ENCODE data around the gene FILIP1L.

Gene FILIP1L

DNA sequence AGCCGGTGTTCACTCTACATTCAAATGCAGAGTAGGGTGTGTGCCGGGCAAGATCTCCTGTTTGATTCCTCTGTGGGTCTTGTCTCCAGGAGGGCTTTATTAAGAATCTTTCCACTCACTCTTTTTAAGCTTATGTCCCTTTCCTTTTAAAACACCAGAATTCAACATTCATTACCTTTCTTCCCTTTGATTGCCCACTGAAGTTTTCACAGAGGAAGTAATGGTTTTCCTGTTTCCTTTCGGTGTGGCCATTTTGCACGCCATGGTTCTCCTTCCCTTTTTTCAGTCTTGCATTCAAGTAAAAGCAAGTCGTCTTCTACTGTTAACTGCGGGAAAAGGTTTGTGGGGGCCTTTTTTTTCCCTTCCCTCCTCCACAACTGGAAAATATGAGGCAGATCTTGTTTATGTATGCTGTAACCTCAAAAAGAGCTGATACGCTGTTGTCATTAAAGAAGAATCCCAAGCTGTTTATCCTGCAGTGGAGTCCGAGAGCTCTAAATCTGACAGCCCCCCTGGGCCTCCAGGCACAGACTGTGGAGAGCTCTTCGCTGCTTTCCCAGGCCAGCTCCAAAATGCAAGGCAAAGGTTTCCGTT, 40.5 kb downstream of the FILIP1L start:
- no peak for TF ChIP-seq ZFP3 (CRISPR knock-in tag; IDR thresholded peaks at IDR 0.05)
- no peak for TF ChIP-seq TOX (CRISPR knock-in tag; IDR thresholded peaks at IDR 0.05; ENCODE audit: borderline replicate concordance)
- TF ChIP-seq ZNF8 (CRISPR knock-in tag; IDR thresholded peaks at IDR 0.05) = no peak
- no peak for TF ChIP-seq ZFP30 (CRISPR knock-in tag; IDR thresholded peaks at IDR 0.05)
- no peak for TF ChIP-seq SNAI2 (CRISPR knock-in tag; IDR thresholded peaks at IDR 0.05)
- no peak for TF ChIP-seq ESRRG (CRISPR knock-in tag; IDR thresholded peaks at IDR 0.05)
- TF ChIP-seq ZNF565 (CRISPR knock-in tag; conservative IDR thresholded peaks at IDR 0.05; ENCODE audit: low read depth) = no peak
- no peak for TF ChIP-seq TCF4 (CRISPR knock-in tag; IDR thresholded peaks at IDR 0.05; ENCODE audit: borderline replicate concordance)
- TF ChIP-seq OSR1 (CRISPR knock-in tag; IDR thresholded peaks at IDR 0.05) = no peak
- TF ChIP-seq PATZ1 (CRISPR knock-in tag; IDR thresholded peaks at IDR 0.05; ENCODE audit: borderline replicate concordance) = no peak
- no peak for TF ChIP-seq CSDC2 (CRISPR knock-in tag; IDR thresholded peaks at IDR 0.05)
- TF ChIP-seq, protein P1, sequence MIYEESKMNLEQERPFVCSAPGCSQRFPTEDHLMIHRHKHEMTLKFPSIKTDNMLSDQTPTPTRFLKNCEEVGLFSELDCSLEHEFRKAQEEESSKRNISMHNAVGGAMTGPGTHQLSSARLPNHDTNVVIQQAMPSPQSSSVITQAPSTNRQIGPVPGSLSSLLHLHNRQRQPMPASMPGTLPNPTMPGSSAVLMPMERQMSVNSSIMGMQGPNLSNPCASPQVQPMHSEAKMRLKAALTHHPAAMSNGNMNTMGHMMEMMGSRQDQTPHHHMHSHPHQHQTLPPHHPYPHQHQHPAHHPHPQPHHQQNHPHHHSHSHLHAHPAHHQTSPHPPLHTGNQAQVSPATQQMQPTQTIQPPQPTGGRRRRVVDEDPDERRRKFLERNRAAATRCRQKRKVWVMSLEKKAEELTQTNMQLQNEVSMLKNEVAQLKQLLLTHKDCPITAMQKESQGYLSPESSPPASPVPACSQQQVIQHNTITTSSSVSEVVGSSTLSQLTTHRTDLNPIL (CRISPR knock-in tag; IDR thresholded peaks at IDR 0.05; ENCODE audit: low read depth) = no peak
- TF ChIP-seq ZNF70 (CRISPR knock-in tag; IDR thresholded peaks at IDR 0.05) = no peak
- no peak for TF ChIP-seq BACH2 (CRISPR knock-in tag; IDR thresholded peaks at IDR 0.05; ENCODE audit: borderline replicate concordance)
- TF ChIP-seq GLIS3 (CRISPR knock-in tag; IDR thresholded peaks at IDR 0.05) = no peak
- TF ChIP-seq CSRNP3 (CRISPR knock-in tag; IDR thresholded peaks at IDR 0.05) = no peak
- no peak for TF ChIP-seq PPARA (CRISPR knock-in tag; IDR thresholded peaks at IDR 0.05; ENCODE audit: borderline replicate concordance)
- no peak for TF ChIP-seq ARNTL (CRISPR knock-in tag; IDR thresholded peaks at IDR 0.05; ENCODE audit: borderline replicate concordance, low read depth)
- TF ChIP-seq, protein P2, sequence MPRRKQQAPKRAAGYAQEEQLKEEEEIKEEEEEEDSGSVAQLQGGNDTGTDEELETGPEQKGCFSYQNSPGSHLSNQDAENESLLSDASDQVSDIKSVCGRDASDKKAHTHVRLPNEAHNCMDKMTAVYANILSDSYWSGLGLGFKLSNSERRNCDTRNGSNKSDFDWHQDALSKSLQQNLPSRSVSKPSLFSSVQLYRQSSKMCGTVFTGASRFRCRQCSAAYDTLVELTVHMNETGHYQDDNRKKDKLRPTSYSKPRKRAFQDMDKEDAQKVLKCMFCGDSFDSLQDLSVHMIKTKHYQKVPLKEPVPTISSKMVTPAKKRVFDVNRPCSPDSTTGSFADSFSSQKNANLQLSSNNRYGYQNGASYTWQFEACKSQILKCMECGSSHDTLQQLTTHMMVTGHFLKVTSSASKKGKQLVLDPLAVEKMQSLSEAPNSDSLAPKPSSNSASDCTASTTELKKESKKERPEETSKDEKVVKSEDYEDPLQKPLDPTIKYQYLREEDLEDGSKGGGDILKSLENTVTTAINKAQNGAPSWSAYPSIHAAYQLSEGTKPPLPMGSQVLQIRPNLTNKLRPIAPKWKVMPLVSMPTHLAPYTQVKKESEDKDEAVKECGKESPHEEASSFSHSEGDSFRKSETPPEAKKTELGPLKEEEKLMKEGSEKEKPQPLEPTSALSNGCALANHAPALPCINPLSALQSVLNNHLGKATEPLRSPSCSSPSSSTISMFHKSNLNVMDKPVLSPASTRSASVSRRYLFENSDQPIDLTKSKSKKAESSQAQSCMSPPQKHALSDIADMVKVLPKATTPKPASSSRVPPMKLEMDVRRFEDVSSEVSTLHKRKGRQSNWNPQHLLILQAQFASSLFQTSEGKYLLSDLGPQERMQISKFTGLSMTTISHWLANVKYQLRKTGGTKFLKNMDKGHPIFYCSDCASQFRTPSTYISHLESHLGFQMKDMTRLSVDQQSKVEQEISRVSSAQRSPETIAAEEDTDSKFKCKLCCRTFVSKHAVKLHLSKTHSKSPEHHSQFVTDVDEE (CRISPR knock-in tag; IDR thresholded peaks at IDR 0.05) = no peak

GRCh38 chr3:100073049-100073713, 41.1 kb downstream of the FILIP1L start:
- no peak for ATAC-seq
- TF ChIP-seq ZFP3 (CRISPR knock-in tag; IDR thresholded peaks at IDR 0.05) = no peak
- no peak for TF ChIP-seq ZNF8 (CRISPR knock-in tag; IDR thresholded peaks at IDR 0.05)
- no peak for TF ChIP-seq CSDC2 (CRISPR knock-in tag; IDR thresholded peaks at IDR 0.05)
- no peak for TF ChIP-seq TCF4 (CRISPR knock-in tag; IDR thresholded peaks at IDR 0.05; ENCODE audit: borderline replicate concordance)

More for the DNA sequence above, 40.5 kb downstream of the FILIP1L start:
- ATAC-seq = no peak

- TF ChIP-seq ISL1 (CRISPR knock-in tag; IDR thresholded peaks at IDR 0.05) = no peak
- TF ChIP-seq ZNF70 (CRISPR knock-in tag; IDR thresholded peaks at IDR 0.05) = no peak
- no peak for TF ChIP-seq TCF4 (CRISPR knock-in tag; IDR thresholded peaks at IDR 0.05; ENCODE audit: borderline replicate concordance)
- TF ChIP-seq, protein P2 (CRISPR knock-in tag; IDR thresholded peaks at IDR 0.05) = no peak
- TF ChIP-seq TOX (CRISPR knock-in tag; IDR thresholded peaks at IDR 0.05; ENCODE audit: borderline replicate concordance) = no peak
- no peak for TF ChIP-seq ZFP30 (CRISPR knock-in tag; IDR thresholded peaks at IDR 0.05)
- no peak for TF ChIP-seq POU6F1 (CRISPR knock-in tag; IDR thresholded peaks at IDR 0.05; ENCODE audit: borderline replicate concordance, low read depth)
- TF ChIP-seq PPARA (CRISPR knock-in tag; IDR thresholded peaks at IDR 0.05; ENCODE audit: borderline replicate concordance) = no peak
- no peak for TF ChIP-seq SNAI2 (CRISPR knock-in tag; IDR thresholded peaks at IDR 0.05)
- TF ChIP-seq RARB (CRISPR knock-in tag; IDR thresholded peaks at IDR 0.05) = no peak
- no peak for TF ChIP-seq ARNTL (CRISPR knock-in tag; IDR thresholded peaks at IDR 0.05; ENCODE audit: borderline replicate concordance, low read depth)
- no peak for TF ChIP-seq BACH2 (CRISPR knock-in tag; IDR thresholded peaks at IDR 0.05; ENCODE audit: borderline replicate concordance)
- no peak for TF ChIP-seq GLIS3 (CRISPR knock-in tag; IDR thresholded peaks at IDR 0.05)
- no peak for TF ChIP-seq ZFP3 (CRISPR knock-in tag; IDR thresholded peaks at IDR 0.05)
- TF ChIP-seq ZNF565 (CRISPR knock-in tag; conservative IDR thresholded peaks at IDR 0.05; ENCODE audit: low read depth) = no peak
- no peak for TF ChIP-seq CSDC2 (CRISPR knock-in tag; IDR thresholded peaks at IDR 0.05)
- no peak for TF ChIP-seq OSR1 (CRISPR knock-in tag; IDR thresholded peaks at IDR 0.05)
- no peak for TF ChIP-seq ESRRG (CRISPR knock-in tag; IDR thresholded peaks at IDR 0.05)
- no peak for ATAC-seq
Measured at GRCh38 chr3:100072326-100073048, 41.8 kb downstream of the FILIP1L start.
